GM19372 (cell line): ENCODE measurements around the gene FAF2.
"Not testable (repeated sequence)": the region's sequence is repeated elsewhere in the genome, so short reads cannot be mapped to it uniquely, and the experiment has no call there.

ENCODE experiments used
- ATAC-seq: cut with Tn5 transposase; IDR thresholded peaks from one replicate; pipeline ENCODE4 v1.9.1; 2021; ENCODE audit warnings: mild to moderate bottlenecking, low read depth, moderate library complexity; ENCODE audit not compliant: unreplicated experiment

The FAF2 gene, protein sequence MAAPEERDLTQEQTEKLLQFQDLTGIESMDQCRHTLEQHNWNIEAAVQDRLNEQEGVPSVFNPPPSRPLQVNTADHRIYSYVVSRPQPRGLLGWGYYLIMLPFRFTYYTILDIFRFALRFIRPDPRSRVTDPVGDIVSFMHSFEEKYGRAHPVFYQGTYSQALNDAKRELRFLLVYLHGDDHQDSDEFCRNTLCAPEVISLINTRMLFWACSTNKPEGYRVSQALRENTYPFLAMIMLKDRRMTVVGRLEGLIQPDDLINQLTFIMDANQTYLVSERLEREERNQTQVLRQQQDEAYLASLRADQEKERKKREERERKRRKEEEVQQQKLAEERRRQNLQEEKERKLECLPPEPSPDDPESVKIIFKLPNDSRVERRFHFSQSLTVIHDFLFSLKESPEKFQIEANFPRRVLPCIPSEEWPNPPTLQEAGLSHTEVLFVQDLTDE

DNA sequence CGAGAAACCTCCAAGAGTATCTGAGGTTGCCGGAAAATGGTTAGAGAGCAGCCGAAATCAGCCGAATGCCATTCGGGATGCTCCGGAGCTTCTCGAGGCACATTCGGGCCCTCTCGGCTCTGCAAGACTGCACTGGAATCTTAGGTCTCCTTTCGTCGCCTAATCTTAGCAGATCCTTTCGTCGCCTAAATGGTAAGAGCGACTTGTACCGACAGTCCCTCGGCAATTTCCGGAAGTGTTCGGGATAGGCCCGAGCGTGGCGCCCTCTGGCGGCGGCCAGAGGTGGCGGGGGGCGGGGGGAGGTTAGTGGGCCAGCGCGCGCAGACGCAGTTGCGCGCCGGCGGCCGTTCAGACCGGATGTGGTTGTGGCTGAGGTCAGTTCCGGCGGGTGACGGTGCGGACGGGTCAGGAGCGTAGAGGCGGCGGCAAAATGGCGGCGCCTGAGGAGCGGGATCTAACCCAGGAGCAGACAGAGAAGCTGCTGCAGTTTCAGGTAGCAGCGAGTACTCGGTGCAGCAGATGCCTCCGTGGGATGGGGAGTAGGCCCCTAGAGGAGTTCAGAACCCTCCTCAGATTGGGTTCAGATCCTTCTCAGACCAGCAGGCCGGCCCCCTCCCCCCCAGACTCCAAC, at the start of gene FAF2:
Gene FAF2, plus strand, starts transcription at position 408 of the 631 bp plus-strand sequence. Its CDS starts 23 bp downstream, at position 431.
- ATAC-seq = peak; percentile 92

DNA sequence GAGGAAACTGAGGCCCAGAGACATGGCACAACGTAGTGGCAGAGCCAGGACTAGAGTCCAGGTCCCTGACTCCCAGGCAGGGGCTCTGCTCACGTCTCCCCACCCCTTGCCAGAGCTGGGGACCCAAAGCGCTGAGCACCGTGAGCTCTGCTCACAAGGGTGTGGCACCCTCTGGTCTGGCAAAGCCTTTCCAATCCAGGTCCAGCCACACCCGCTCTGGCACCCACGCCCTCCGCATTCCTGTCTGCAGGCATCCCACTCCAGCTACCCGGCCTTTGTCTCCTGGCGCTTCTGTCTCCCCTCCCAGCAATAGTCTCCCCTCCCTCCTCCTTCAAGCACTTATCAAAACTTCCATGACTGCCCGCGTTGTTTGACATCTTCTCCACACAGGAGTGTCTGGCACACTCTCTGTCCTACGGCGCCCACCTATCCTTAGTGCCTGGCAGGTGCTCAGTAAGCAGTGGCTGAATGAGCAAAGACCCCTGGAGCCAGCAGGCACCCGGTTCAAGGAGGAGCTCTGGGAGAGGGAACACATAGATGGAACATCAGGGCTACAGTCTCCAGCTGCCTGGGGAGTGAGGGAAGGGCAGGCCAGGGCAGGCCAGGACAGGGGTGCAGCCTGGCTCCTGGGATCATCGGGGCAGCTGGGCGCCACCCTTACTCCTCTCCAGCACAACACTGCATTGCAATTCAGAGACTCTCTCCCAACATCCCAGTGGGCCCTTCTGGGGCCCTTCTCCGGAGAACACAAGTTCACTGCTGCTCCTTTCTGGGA, 47.6 kb upstream of the FAF2 start:
- no peak for ATAC-seq

DNA sequence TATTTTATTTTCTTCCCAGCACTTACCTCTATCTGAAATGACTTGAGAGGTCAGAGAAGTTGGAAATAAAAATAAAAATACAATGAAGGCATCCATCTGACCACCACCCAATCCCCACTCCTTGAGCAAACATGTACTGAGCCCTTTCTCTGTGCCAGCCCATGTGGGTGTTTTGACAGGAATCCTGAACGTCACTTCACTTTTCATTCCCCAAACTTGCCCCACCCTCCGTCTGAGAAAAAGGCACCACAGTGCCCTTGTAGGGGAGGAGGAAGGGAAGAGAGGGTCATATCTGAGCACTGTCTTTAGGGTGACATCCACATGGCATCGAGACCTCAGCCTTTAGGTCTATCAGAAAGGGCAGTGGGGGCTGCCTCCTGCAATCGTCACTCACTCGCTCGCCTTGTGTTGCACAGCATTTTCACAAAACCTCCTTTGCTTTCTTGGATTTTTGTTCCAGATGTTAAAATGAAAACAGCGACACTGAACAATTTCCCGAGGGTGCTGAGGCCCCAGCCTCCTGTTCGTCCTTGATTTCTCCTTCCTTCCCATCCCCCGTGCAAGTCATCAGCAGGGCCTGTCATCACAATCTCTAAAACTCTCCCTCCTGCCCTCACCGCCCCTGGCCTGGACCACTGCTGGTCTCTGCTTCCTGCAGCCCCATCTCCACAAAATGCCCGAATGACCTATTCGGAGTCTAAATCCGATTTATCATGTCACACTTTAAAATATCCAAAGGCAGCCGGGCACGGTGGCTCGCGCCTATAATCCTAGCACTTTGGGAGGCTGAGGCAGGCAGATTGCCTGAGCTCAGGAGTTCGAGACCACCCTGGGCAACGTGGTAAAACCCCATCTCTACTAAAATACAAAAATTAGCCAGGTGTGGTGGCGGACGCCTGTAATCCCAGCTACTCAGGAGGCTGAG, 46.6 kb upstream of the FAF2 start:
- ATAC-seq = no peak

DNA sequence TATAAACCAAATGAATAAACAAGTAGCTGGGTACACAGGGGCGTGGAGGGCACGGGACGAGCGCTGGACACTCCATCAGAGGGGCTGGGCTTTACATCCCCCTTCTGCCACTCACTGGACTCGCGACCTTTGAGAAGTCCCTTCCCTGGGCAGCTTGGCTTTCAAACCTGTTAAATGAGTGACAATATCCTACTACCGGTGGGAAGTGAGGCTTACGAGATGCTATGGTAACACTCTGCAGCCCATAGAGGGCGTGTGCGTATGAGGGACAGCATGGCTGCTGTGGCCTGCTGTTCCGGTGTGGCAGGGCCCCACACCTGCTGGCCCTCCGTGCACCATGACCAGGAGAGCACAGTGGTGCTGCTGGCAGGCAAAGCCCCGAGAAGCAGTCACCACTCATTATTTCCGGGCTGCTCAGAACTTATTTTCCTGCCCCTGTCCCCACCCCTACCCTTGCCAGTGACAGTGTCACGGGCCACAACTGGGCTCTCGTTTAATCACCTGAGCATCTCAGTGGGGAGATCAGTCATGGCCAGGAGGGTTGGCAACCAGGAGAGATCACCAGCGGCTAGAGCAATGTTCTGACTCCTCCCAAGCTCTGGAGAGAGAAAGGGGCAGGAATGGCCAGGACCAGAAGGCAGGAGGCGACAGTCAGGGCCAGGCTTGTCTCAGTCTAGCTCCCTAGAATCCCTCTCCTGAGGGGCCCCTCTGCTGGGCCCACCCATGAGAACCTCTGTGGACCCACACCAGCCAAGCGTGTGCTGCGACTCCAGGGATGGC, 42.3 kb upstream of the FAF2 start:
- ATAC-seq = no peak

DNA sequence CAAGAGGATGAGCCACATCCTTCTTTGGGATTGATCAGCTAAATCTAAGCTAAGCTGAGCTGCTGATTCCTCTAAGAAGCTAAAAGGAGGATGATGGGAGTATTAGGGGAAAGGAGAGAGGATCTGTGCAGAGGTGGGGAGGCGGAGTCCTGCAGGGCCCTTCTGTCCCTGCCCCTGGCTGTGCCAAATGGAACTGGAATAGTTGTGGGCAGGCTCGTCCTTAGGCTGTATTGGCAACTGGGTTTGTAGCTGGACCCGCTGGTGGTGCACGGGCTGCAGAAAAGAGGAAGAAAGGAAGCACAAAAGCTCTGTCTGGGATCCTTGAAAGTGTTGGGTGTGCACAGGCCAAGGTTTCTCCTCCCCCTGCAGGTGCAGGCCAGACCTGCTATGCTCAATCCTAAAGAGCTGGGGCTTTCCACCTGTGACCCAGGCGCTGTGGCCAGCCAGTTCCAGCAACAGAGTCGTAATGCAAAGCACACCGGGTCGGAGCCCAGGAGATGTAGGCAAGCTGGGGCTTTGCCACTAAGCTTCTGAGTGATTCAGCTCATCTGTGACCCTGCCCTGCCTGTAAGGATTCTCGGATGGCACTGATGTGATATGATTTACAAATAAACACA, 41.6 kb upstream of the FAF2 start:
- ATAC-seq = no peak

DNA sequence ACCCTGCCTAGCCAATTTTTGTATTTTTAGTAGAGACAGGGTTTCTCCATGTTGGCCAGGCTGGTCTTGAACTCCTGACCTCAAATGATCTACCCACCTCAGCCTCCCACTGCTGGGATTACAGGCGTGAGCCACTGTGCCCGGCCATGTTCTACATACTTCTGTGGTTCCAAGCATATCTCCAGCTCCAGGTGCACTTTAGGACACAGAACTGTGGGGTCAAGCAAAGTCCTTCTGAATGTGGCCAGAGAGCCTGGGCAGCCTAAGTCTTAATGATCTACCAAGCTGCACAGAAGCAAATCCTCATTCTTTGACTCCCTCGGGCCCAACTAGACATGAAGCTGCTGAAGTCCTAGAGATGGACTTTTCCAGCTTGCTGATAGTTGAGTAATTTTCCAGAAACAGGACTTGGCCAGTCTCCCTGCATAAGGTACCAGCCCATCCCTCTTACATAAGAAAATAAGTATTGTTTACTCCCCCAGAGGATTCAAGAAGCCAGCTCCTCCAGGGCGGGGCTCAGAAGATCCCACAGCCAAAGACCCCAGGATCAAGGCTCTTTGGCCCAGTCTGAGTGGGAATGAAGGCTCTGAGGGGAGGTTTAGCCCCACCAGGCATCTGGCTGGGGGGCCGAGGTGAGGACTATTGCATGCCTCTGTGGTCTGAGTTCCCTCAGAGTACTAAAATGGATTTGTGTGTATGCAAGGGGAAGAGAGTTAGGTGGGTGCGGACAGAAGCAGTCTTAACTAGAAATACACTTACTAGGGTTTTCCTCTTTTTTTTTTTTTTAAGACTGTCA, 40.5 kb upstream of the FAF2 start:
- no peak for ATAC-seq

DNA sequence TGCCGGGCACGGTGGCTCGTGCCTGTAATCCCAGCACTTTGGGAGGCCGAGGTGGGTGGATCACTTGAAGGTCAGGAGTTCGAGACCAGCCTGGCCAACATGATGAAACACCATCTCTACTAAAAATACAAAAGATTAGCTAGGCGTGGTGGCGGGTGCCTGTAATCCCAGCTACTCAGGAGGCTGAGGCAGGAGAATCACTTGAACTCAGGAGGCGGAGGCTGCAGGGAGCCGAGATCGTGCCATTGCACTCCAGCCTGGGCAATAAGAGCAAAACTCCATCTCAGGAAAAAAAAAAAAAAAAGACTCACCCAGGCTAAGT, 40.0 kb upstream of the FAF2 start:
- ATAC-seq = not testable (repeated sequence)

DNA sequence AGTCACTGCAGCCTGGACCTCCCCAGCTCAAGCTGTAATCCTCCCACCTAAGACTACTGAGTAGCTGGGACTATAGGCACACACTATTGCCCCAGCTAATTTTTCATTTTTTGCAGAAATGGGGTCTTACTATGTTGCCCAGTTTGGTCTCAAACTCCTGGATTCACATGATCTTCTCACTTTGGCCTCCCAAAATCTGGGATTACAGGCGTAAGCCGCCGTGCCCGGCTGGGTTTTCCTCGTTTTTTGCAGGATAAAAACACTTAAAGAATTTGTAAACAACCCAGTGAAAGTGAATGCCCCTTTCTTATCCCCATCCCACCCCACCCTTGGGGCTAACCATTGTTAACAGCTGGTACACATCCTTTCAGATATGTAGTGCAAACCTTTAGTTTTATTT, 39.6 kb upstream of the FAF2 start:
- ATAC-seq = no peak

DNA sequence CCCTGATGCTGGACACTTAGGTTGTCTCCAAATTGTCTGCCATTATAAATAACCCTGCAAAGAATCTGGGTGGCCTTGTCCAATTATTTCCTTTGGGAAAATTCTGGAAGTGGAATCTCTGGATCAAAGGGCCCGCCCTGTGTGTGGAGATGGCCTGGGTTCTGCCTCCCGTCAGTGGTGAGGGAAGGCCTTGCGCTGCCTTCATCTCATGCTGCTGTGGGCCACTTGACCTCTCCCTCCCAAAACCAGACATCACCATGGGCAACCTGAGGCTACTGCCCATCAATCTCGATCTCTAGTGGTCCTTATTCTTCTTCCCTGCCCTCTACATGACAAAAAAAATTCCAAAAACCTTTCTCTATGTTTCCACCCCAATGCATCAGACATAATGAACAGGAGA, 38.4 kb upstream of the FAF2 start:
- ATAC-seq = no peak

DNA sequence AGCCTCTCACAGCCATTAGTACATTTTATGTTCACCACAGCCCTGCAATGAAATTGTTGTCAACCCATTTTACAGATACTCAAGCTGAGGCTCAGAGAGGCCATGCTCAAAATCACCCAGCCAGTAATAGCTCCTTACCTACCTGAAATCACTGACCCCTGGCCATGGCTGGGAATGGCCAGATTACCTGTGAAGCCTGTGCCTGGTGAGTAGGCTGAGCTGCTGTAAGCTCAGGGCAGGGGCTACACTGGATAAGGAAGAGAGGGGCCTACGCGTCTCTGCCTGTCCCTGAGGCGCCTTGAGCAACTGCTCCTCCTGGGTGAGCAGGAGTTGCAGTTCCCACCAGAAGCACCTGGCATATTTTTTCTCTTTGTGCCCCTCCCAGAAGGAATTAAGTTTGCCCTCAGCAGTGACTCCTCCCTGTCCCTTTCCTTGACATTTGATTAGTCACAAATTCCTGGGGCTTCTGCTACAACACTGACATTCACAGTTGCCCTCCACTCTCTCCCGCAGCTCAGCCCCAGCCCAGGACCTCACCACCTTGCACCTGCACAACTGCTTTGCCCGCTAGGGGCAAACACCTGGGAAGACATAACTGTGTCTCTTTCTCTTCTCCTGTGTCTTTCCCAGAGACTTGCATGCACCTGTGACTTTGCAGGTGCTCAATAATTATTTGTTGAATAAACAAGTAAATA, 37.6 kb upstream of the FAF2 start:
- ATAC-seq = no peak

DNA sequence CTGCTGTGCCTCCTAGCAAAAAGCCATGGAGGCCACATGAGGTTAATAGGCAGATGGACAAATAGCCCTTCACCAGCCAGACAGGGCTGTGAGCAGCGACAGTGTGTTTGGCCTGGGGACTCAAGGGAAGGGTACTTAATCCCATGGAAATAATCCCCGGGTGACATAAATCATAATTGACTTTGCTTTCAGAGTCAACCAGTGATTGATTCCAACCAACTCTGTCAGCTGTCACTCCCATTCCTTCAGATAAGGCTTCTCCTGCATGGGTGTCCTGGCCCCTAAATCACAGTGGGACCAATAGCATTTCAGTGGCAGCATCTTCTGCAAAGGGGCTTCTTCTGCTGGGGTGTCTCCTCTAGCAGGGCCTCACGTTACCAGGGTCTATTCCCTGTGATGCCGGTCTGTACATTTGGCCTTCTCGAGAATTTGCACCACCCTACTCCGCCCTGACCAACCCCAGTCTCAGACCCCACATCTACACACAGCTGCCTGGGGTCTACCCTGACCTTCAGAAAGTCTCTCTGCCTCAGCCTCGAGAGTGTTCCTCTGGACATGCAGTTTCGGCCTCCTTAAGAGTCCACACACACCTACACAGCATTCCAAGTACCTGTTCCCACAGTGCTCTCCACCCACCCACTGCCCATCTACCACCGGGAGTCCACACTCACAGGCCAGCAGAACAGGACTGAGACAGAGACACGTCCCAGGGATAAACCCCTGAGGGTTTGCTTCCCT, 35.5 kb upstream of the FAF2 start:
- ATAC-seq = no peak

DNA sequence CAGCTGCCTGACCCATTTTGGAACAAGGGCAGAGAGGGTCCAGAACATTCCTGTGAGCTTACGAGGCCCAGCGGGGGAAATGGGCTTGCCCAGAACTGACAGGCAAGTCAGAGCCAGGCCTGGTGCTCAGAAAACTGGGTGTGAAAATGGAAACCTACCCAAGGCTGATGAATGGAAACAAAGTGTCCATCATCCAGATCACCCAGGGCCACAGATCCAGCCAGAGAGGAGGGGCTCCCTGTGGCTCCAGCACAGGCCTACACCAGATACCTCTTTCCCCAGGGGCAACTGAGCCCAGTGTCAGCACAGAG, 35.0 kb upstream of the FAF2 start:
- no peak for ATAC-seq

DNA sequence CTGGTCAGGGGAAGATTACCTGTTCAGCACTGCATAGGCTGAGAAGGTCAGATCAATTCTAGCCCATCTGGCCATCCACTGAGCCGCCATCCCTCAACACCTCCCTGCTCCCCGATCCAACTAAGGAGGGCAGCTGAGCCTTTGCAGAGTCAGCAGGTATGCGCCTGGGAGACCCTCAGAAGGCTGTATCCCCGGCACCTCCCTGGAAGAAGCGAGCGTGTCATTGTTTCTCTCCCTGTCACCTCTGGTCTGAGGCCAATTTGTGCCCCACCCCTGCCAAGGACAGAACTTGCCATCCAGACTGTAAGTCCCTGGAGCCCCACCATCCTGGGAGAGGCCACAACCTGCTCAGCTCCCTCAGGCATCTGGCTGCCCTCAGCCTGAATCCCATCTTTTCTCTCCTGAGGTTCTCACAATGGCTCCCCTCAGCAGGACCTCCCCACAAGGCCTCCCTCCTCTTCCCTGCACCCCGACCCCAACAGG, 34.4 kb upstream of the FAF2 start:
- no peak for ATAC-seq

DNA sequence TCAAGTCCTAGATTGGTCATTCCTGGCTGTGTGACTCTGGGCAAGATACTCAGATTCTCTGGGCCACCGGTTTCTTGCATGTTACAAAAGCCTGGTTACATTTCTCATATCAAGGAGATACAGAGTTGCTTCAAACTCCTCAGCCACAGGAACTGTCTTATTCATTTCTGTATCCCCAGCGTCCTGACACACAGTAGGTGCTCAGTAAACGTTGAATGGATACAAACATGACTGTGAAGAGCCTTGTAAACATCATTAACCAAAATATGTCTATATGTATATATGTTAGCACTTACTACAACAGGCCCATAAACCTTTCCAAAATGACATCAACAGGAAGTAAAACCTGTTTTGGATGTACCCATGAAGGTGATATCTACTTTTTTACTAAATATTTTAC, 33.5 kb upstream of the FAF2 start:
- ATAC-seq = no peak

DNA sequence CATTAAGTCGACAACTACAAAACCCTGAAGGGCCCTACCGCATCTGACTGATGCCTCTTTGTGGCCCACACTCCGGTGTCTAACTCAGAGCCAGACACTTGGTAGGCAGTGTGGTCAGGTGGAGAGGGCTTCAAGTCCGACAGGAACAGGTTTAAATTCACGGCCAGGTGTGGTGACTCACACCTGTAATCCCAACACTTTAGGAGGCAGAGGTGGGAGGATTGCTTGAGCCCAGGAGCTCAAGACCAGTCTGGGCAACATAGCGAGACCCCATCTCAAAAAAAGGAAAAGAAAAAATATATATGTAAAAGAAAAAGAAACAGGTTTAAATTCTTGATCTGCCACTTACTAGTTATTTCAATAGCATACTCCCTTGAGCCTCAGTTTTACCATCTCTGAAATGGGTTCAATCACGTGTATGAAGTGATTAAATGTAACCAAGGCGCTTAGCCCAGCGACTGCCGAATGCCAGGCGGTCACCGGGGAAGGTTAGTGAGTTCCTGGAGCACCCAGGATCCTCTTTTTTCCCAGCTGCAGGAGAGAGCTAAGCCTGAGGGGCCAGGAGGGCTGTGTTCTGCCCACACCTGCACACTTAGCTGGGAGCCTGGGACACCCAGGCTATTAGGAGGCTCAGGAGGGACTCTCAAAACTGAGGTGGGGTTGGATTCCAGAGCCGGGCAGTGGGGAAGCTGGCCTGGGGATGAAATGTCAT, 32.8 kb upstream of the FAF2 start:
- ATAC-seq = no peak
